ENCODE results near the gene TC2N.

GRCh38 chr14:91891721-91892220 is 24.4 kb upstream of the TC2N start:
- TF ChIP-seq, protein P1, sequence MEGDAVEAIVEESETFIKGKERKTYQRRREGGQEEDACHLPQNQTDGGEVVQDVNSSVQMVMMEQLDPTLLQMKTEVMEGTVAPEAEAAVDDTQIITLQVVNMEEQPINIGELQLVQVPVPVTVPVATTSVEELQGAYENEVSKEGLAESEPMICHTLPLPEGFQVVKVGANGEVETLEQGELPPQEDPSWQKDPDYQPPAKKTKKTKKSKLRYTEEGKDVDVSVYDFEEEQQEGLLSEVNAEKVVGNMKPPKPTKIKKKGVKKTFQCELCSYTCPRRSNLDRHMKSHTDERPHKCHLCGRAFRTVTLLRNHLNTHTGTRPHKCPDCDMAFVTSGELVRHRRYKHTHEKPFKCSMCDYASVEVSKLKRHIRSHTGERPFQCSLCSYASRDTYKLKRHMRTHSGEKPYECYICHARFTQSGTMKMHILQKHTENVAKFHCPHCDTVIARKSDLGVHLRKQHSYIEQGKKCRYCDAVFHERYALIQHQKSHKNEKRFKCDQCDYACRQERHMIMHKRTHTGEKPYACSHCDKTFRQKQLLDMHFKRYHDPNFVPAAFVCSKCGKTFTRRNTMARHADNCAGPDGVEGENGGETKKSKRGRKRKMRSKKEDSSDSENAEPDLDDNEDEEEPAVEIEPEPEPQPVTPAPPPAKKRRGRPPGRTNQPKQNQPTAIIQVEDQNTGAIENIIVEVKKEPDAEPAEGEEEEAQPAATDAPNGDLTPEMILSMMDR (IDR thresholded peaks at IDR 0.05; ENCODE audit: poor library complexity) = no peak
- no peak for TF ChIP-seq EZH2 (IDR thresholded peaks at IDR 0.05; ENCODE audit: borderline replicate concordance)
